ENCODE results near the gene BCAT1.

BCAT1 gene

GRCh38 chr12:24851341-24851740 lies 97.6 kb downstream of the BCAT1 start:
- H3K4me3 ChIP-seq (replicated peaks; ENCODE audit: low read depth, low read length) = no peak overlapping the region
- no peak for TF ChIP-seq CTCF (IDR thresholded peaks at IDR 0.05; ENCODE audit: low read depth, low read length, missing control alignments)
- DNase-seq (ENCODE audit: extremely low read depth, low read depth) = no peak

GRCh38 chr12:24850496-24850895 lies 98.4 kb downstream of the BCAT1 start:
- DNase-seq (ENCODE audit: extremely low read depth, low read depth) = no peak
- no peak for TF ChIP-seq CTCF (IDR thresholded peaks at IDR 0.05; ENCODE audit: low read depth, low read length, missing control alignments)

GRCh38 chr12:24848941-24849477 lies 99.9 kb downstream of the BCAT1 start:
- no peak overlapping the region for H3K4me3 ChIP-seq (replicated peaks; ENCODE audit: low read depth, low read length)
- no peak for DNase-seq (ENCODE audit: extremely low read depth, low read depth)
- no peak for TF ChIP-seq CTCF (IDR thresholded peaks at IDR 0.05; ENCODE audit: low read depth, low read length, missing control alignments)

More at GRCh38 chr12:24850496-24850895, 98.4 kb downstream of the BCAT1 start:
- no peak overlapping the region for H3K4me3 ChIP-seq (replicated peaks; ENCODE audit: low read depth, low read length)

- H3K4me3 ChIP-seq (replicated peaks; ENCODE audit: low read depth, low read length) = no peak overlapping the region
- TF ChIP-seq CTCF (IDR thresholded peaks at IDR 0.05; ENCODE audit: low read depth, low read length, missing control alignments) = no peak
- no peak for DNase-seq (ENCODE audit: extremely low read depth, low read depth)
These were observed 102.2 kb downstream of the BCAT1 start for GRCh38 chr12:24846689-24847088.

GRCh38 chr12:24845615-24846014 lies 103.3 kb downstream of the BCAT1 start:
- DNase-seq (ENCODE audit: extremely low read depth, low read depth) = no peak
- no peak for TF ChIP-seq CTCF (IDR thresholded peaks at IDR 0.05; ENCODE audit: low read depth, low read length, missing control alignments)
- H3K4me3 ChIP-seq (replicated peaks; ENCODE audit: low read depth, low read length) = no peak overlapping the region

GRCh38 chr12:24840046-24840800 lies 108.7 kb downstream of the BCAT1 start:
- no peak for TF ChIP-seq CTCF (IDR thresholded peaks at IDR 0.05; ENCODE audit: low read depth, low read length, missing control alignments)
- no peak for DNase-seq (ENCODE audit: extremely low read depth, low read depth)
- no peak overlapping the region for H3K4me3 ChIP-seq (replicated peaks; ENCODE audit: low read depth, low read length)
